Naive B cell (primary cell): ENCODE measurements around the gene C8G. TPM values are rescaled to one million over a fixed set of nuclear protein-coding genes. Genes with fewer than 3 reads are reported as not detected.
A peak's percentile ranks its signal among the peaks of the same experiment; 100 is the strongest.

Source experiments
- ATAC-seq, 2 donors: fragments of 150-1000 bp; cut with Tn5 transposase; 2 replicates each; pipeline ENCODE4 v1.10.0; 2021; ENCODE audit warnings: low read depth in 2 of 2, mild to moderate bottlenecking in 2 of 2, moderate library complexity in 2 of 2
- DNase-seq: peaks from one replicate; pipeline ENCODE4 v3.0.0; 2022
- H3K27ac Mint-ChIP-seq, 6 donors: one replicate each; pipeline ENCODE4 v1.8.0; 2020 to 2022; ENCODE audit warnings: mild to moderate bottlenecking in 6 of 6, mixed read lengths in 6 of 6, moderate library complexity in 5 of 6, inconsistent platforms in 2 of 6
- H3K27me3 Mint-ChIP-seq, 3 donors: one replicate each; pipeline ENCODE4 v1.8.0; 2021 to 2022; ENCODE audit warnings: mixed read lengths in 3 of 3, mild to moderate bottlenecking in 1 of 3
- H3K36me3 Mint-ChIP-seq, 2 donors: one replicate each; pipeline ENCODE4 v1.8.0; 2020 to 2022; ENCODE audit warnings: mixed read lengths in 2 of 2, inconsistent platforms in 1 of 2, mild to moderate bottlenecking in 1 of 2
- H3K4me1 Mint-ChIP-seq, 3 donors: one replicate each; pipeline ENCODE4 v1.8.0; 2020 to 2022; ENCODE audit warnings: mixed read lengths in 3 of 3, inconsistent platforms in 1 of 3, mild to moderate bottlenecking in 1 of 3, moderate library complexity in 1 of 3
- H3K4me3 Mint-ChIP-seq, 8 donors: one replicate each; pipeline ENCODE4 v1.8.0; 2020 to 2022; ENCODE audit warnings: mild to moderate bottlenecking in 8 of 8, mixed read lengths in 8 of 8, moderate library complexity in 8 of 8, inconsistent platforms in 2 of 8
- H3K9me3 Mint-ChIP-seq, 7 donors: one replicate each; pipeline ENCODE4 v1.8.0; 2020 to 2022; ENCODE audit warnings: mixed read lengths in 7 of 7, mild to moderate bottlenecking in 5 of 7, inconsistent platforms in 2 of 7, moderate library complexity in 1 of 7
- polyA plus RNA-seq, 6 donors: library from polyadenylated mRNA; unstranded; fragments of 300-500 nt; fragmentation: Illumina TruSeq; gene quantifications; one replicate each; pipeline ENCODE4 v1.2.3, GENCODE V29; 2021; ENCODE audit warnings: low read depth in 6 of 6

The C8G gene
- polyA plus RNA-seq, 6 donors from 2014 or later: not detected

DNA sequence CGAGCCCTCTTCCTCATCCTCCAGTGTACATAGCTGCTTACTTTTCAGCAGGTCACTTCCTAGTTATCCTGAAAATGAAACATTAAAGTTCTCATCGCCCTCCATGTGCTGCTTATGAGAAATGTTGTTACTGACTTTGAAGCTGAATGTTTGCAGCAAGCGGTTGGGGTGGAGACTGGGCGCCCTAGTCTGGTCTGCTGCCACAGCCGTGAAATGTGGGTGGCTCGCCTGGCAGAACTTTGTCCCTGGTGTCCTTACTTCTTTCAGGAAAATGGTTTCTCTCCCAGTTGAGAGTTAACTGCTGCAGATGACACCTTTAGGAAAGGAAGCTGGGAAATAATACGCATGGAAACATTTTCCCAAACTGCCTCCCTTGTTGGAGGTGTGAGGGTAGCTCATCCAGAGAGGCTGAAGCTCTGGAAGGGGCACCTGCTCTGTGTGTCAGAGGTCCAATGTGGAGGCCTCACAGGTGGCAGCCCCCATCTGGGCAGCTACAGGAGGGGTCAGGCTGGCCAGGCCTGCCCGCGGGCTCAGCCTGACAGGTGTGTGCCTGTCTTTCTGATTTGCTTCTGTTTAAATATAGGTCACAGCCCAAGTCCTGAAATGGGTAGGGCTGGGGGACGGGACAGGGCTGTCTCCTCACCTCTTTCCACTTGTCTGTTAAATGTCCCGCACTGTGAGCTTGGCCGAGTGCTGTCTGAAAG, 34.7 kb upstream of the C8G start:
- Mint-ChIP-seq H3K36me3 (no peaks in the 10 kb centered on the region), H3K27me3 (no peaks in the 10 kb centered on the region), H3K4me1 (peaks cover 0 to 8% (median 5%) of the 10 kb centered on the region in 3 donors), H3K9me3 (no peaks in the 10 kb centered on the region), H3K4me3 (peak overlapping the region in 1 of 8 donors; percentile 18), H3K27ac (peak overlapping the region in 1 of 6 donors; percentile 26)
- no peak for ATAC-seq
- no peak for DNase-seq

DNA sequence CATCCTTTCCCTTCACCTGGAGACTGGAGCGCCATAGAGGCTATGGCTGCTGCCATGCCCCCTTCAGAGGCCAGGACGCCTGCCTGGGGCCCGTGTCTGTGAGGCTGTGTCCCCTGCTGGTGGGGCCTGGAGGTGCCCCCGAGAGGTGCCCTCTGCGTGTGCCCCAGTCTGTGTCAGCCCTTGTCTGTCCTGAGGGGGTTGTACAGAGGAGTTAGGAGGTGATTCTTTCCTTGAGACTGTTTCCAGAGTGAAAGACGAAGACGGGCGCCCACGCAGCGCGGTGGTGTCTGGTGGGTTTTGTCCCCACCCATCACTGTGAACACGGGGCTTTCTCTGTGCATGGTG, 34.2 kb upstream of the C8G start:
- Mint-ChIP-seq H3K4me1 (peaks cover 0 to 9% (median 6%) of the 10 kb centered on the region in 3 donors), H3K27ac (no peak overlapping the region), H3K36me3 (no peaks in the 10 kb centered on the region), H3K27me3 (no peaks in the 10 kb centered on the region), H3K9me3 (no peaks in the 10 kb centered on the region), H3K4me3 (no peak overlapping the region)
- no peak for DNase-seq
- ATAC-seq: no peak

DNA sequence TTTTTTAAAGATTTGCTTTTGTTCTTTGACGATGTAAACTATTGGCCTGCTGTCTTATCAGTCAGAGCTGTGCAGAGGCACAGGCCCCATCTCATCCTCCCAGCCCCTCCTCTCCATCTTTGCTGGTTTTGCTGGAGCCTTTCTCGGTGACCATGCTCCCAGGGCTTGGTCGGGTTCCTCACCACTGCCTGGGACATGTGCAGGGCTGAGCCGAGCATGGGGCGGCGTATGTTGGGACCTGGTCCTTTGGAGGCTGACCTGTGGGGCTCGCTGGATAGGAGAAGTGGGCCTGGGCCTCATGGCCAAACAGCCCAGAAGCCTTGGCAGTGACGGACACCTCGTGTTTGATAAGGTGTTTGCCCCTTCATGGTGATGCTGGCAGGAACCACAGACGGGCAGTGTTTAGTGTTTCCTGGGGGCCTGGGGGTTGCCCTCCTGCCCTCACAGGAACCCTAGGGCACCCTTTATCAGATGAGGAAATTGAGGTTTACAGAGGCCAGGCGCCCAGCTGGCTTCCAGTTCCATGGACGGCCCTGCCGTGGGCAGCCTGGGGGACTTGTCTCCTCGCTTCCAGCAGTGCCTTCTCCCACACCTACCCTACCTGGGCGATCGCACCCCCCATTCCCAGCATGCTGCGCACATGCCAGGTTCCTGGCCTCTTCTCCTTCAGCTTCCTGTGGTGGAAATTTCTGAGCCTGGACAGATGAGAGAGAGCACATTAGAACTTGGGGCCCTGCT, 31.2 kb upstream of the C8G start:
- Mint-ChIP-seq H3K27me3 (no peaks in the 10 kb centered on the region), H3K27ac (peak overlapping the region in 1 of 6 donors; percentile 70), H3K9me3 (no peaks in the 10 kb centered on the region), H3K36me3 (peaks cover 0 to 14% of the 10 kb centered on the region in 2 donors), H3K4me1 (peaks cover 0 to 15% (median 4%) of the 10 kb centered on the region in 3 donors), H3K4me3 (no peak overlapping the region)
- DNase-seq (no peak), ATAC-seq (no peak)

DNA sequence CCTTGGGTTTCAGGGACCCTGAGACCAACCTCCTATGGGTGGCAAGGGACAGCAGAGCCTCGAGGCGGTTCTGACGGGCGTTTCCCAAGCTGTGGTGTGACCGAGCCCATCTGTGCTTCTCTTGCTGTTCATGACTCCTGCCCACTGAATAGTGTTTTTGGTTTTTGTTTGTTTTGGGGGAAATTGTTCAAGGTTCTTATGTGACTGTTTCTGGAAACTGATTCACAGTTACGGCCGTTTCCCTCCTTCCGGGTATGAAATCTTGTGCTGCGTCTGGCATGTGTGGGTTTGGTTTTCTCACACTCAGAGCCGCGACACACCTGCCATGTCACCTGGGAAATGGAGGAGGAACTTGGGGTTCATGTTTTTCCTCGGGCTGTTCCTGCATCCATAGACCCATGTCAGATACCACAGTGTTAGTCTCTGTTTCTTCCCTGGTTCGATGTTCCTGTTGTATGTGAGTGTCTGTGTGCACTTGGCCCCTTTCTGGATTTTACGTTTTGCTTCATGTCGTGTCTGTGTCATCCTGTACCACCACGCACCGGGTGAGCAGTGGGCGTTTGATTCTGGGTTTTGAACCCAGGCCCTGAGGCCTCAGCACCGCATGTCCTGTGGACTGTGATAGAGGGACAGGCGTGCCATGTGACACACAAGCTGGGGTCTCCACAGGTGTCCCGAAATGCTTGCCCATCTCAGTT, 29.3 kb upstream of the C8G start:
- H3K4me1 Mint-ChIP-seq: peaks cover 0 to 15% (median 4%) of the 10 kb centered on the region in 3 donors
- ATAC-seq (no peak), DNase-seq (no peak)
- H3K36me3 Mint-ChIP-seq: peaks cover 0 to 22% of the 10 kb centered on the region in 2 donors
- no peaks in the 10 kb centered on the region for H3K27me3 Mint-ChIP-seq
- peak overlapping the region in 1 of 6 donors; percentile 49 for H3K27ac Mint-ChIP-seq
- no peaks in the 10 kb centered on the region for H3K9me3 Mint-ChIP-seq
- H3K4me3 Mint-ChIP-seq: no peak overlapping the region

DNA sequence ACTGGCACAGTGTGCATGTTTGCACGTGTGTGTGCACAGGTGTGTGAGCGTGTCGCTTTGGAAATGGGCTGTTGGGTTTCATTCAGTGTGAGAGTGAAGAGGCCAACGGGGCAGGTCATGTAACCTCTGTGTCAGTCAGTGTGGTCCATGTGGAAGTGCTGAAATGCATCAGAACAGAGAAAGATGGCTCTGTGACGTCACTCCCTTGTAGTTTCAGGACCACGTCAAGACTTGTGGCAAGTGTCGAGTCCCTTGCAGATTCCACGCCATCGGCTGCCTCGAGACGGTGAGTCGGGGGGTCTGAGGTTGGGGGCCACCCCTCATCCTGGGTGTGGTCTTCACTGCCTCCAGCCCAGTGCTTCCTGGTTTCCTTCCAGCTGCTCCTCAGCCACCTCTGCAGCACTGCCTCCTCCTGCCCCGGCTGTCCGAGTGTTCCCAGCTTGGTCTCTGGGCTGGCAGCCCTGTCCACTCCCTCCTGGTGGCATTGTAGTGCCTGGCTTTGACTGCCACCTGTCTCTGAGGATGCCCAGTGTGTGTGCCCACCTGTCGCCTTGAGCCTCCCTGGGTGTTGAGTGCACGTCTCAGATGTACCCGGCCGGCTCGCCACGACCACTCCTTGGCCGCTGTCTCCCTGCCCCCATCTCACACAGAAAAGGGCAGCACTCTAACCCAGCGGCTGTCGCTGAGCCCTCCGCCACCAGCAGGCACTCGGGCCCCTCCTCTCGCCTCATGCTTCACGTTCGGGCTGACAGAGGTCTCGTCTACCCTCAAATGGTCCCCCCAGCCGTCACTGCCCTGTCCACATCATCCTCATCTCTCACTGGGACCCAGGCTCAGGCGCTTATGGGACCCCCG, 28.5 kb upstream of the C8G start:
- Mint-ChIP-seq H3K4me1 (peaks cover 0 to 15% (median 4%) of the 10 kb centered on the region in 3 donors), H3K4me3 (no peak overlapping the region), H3K27me3 (no peaks in the 10 kb centered on the region), H3K36me3 (peaks cover 0 to 22% of the 10 kb centered on the region in 2 donors), H3K27ac (peak overlapping the region in 1 of 6 donors; percentile 36), H3K9me3 (no peaks in the 10 kb centered on the region)
- DNase-seq (no peak), ATAC-seq (no peak)

DNA sequence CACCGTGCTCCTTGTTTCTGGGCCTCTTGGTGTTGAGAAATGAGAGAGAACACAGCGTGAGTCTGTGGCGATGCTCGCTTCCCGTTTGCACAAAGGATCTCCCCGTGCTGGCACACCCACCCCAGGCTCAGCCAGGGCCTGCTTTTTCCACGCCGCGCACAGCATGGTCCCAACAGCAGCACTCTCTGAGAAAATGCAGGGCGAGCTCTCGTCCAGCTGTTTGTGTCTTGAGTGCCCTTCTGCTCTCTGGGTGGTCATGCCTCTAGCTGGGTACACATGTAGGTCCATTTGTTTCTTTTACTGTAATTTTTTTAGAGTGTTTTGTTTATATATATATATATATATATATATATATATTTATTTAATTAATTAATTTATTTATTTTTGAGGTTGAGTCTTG, 27.1 kb upstream of the C8G start:
- peaks cover 4 to 16% (median 5%) of the 10 kb centered on the region in 3 donors for H3K4me1 Mint-ChIP-seq
- no peak overlapping the region for H3K27ac Mint-ChIP-seq
- H3K9me3 Mint-ChIP-seq: no peaks in the 10 kb centered on the region
- H3K4me3 Mint-ChIP-seq: no peak overlapping the region
- ATAC-seq (no peak), DNase-seq (no peak)
- H3K27me3 Mint-ChIP-seq: no peaks in the 10 kb centered on the region
- H3K36me3 Mint-ChIP-seq: peaks cover 0 to 22% of the 10 kb centered on the region in 2 donors

DNA sequence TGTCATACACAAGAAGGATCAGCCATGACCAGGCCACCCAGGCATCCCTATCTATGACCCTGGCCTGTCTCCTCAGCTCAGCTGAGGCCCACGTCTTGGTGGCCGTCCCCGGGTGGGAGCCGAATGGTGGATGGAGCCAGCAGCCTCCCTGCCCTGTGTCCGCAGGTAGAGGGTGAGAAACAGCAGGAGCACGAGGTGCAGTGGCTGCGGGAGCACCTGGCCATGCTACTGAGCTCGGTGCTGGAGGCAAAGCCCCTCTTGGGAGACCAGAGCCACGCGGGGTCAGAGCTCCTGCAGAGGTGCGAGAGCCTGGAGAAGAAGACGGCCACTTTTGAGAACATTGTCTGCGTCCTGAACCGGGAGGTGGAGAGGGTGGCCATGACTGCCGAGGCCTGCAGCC, 25.0 kb upstream of the C8G start:
- Mint-ChIP-seq H3K4me3 (peak overlapping the region in 1 of 8 donors; percentile 69), H3K4me1 (peaks cover 4 to 20% (median 10%) of the 10 kb centered on the region in 3 donors), H3K27ac (peak overlapping the region in 2 of 6 donors; percentile 13 to 86), H3K36me3 (peaks cover 0 to 22% of the 10 kb centered on the region in 2 donors), H3K27me3 (no peaks in the 10 kb centered on the region), H3K9me3 (no peaks in the 10 kb centered on the region)
- no peak for ATAC-seq
- no peak for DNase-seq

DNA sequence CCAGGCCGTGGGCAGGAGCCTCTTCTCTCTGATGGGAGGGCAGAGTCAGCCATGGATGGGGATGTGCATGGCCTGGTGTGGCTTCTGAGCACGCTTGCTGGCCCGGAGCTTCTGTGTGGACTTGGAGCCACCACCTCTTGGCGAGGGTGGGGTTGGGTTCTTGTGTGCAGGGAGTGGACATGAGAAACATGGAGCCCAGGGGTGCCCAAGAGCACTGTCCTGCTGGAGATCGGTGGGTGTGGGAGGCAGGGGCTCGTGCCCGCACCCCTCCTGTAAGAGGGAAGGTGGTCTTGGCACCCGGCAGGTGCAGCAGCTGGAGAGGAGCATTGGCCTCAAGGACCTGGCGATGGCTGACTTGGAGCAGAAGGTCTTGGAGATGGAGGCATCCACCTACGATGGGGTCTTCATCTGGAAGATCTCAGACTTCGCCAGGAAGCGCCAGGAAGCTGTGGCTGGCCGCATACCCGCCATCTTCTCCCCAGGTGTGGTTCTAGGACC, 24.3 kb upstream of the C8G start:
- Mint-ChIP-seq H3K4me3 (no peak overlapping the region), H3K4me1 (peaks cover 4 to 19% (median 10%) of the 10 kb centered on the region in 3 donors), H3K9me3 (no peaks in the 10 kb centered on the region), H3K27me3 (no peaks in the 10 kb centered on the region), H3K27ac (no peak overlapping the region), H3K36me3 (peaks cover 0 to 22% of the 10 kb centered on the region in 2 donors)
- no peak for DNase-seq
- ATAC-seq: no peak

DNA sequence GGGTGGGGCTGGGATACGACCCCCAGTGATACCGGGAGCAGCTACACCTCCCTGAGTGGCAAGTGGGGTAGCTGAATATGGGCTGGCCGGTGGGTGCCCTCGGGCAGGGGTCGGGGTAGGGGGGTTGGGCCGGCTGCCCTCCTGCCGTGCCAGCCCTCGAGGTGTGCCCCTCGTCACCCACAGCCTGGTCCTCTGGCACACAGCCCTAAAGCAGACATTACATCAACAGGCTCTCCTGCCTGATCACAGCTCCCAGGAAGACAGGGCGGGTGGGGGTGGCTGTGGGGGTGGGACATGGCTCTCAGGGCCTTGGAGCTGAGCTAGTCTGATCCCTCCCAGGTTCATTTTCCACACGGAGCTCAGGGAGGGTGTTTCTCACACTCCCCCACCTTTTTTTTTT, 23.7 kb upstream of the C8G start:
- no peaks in the 10 kb centered on the region for H3K27me3 Mint-ChIP-seq
- H3K4me1 Mint-ChIP-seq: peaks cover 3 to 16% (median 10%) of the 10 kb centered on the region in 3 donors
- H3K9me3 Mint-ChIP-seq: no peaks in the 10 kb centered on the region
- ATAC-seq (no peak), DNase-seq (no peak)
- no peak overlapping the region for H3K27ac Mint-ChIP-seq
- H3K4me3 Mint-ChIP-seq: no peak overlapping the region
- H3K36me3 Mint-ChIP-seq: peaks cover 0 to 22% of the 10 kb centered on the region in 2 donors

DNA sequence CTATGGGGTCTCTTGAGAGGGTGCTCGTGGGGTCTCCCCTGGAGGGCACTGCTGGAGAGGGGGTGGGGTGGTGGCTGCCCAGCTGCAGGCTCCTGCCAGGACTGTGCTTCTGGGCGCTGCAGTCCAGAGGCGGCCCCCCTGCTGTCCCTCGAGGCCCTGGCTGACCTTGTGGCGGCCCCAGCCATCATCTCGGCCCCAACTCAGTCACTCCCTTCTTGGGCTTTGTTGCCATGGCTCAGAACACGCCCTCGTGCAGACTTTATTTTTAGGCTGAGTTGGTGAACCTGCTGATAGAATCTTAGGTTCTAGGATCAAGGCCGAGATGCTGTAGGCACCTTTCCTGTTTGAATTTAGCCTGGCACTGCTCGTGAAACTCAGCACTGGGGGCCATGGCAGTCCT, 23.3 kb upstream of the C8G start:
- H3K36me3 Mint-ChIP-seq: peaks cover 0 to 22% of the 10 kb centered on the region in 2 donors
- no peak overlapping the region for H3K4me3 Mint-ChIP-seq
- no peaks in the 10 kb centered on the region for H3K27me3 Mint-ChIP-seq
- no peak for ATAC-seq
- peaks cover 3 to 16% (median 10%) of the 10 kb centered on the region in 3 donors for H3K4me1 Mint-ChIP-seq
- H3K9me3 Mint-ChIP-seq: no peaks in the 10 kb centered on the region
- DNase-seq: no peak
- peak overlapping the region in 1 of 6 donors; percentile 76 for H3K27ac Mint-ChIP-seq

DNA sequence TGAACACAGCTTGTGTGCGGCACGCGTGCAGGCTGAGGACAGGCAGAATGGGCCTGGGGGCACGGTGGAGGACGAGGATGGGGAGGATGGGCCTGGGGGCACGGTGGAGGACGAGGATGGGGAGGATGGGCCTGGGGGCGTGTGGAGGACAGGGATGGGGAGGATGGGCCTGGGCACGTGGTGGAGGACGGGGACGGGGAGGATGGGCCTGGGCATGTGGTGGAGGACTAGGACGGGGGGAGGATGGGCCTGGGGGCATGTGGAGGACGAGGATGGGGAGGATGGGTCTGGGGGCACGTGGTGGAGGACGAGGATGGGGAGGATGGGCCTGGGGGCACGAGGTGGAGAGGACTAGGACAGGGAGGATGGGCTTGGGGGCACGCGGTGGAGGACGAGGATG, 22.5 kb upstream of the C8G start:
- Mint-ChIP-seq H3K36me3 (peaks cover 0 to 17% of the 10 kb centered on the region in 2 donors), H3K4me3 (peak overlapping the region in 1 of 8 donors; percentile 29), H3K4me1 (peaks cover 3 to 10% (median 8%) of the 10 kb centered on the region in 3 donors), H3K9me3 (no peaks in the 10 kb centered on the region), H3K27me3 (no peaks in the 10 kb centered on the region), H3K27ac (peak overlapping the region in 2 of 6 donors; percentile 49 to 89)
- DNase-seq: no peak
- ATAC-seq: no peak

DNA sequence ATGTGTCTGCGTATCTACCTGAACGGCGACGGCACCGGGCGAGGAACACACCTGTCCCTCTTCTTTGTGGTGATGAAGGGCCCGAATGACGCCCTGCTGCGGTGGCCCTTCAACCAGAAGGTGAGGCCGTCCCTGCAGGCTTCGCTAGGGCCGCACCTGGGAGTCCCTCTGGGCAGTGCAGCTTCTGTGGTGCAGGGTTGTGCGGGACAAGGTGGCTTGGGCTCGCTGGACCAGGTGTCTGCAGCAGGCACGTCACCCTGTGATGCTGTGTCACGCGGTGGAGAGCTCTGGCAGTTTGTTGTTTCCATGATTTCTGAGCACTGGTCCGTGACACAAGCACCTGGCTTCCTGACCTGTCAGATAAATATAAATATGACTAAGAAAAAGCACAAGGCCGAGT, 21.2 kb upstream of the C8G start:
- Mint-ChIP-seq H3K27me3 (no peaks in the 10 kb centered on the region), H3K27ac (no peak overlapping the region), H3K4me1 (peaks cover 0 to 12% (median 9%) of the 10 kb centered on the region in 3 donors), H3K4me3 (no peak overlapping the region), H3K9me3 (no peaks in the 10 kb centered on the region), H3K36me3 (peaks cover 0 to 13% of the 10 kb centered on the region in 2 donors)
- ATAC-seq: no peak
- DNase-seq: no peak
